AG09319 (cell line): Measurements from ENCODE around the gene TMEM35A.

Experiments used
- DNase-seq: peaks from one replicate; pipeline ENCODE4 v3.0.0-alpha.2; 2010; ENCODE audit warnings: low read depth; ENCODE audit errors: extremely low read depth
- CTCF ChIP-seq: IDR thresholded peaks from 2 replicates; pipeline ENCODE4 v1.5.1; 2011; ENCODE audit warnings: low read depth, mild to moderate bottlenecking, inconsistent platforms, low read length, moderate library complexity

Gene TMEM35A

GRCh38 chrX:101057093-101057714 is 21.5 kb upstream of the TMEM35A start:
- no peak for DNase-seq
- TF ChIP-seq CTCF: no peak

- DNase-seq: no peak
- no peak for TF ChIP-seq CTCF
Observed at GRCh38 chrX:101062176-101062575, 16.5 kb upstream of the TMEM35A start.

- no peak for DNase-seq
- no peak for TF ChIP-seq CTCF
Observed at GRCh38 chrX:101071582-101071981, 7.1 kb upstream of the TMEM35A start.

GRCh38 chrX:101079736-101080270 is 1.1 kb downstream of the TMEM35A start:
- no peak for DNase-seq
- no peak for TF ChIP-seq CTCF

GRCh38 chrX:101080326-101081124 is 1.8 kb downstream of the TMEM35A start:
- TF ChIP-seq CTCF: no peak
- DNase-seq: no peak

- TF ChIP-seq CTCF: no peak
- DNase-seq: no peak
Observed at GRCh38 chrX:101081231-101081630, 2.6 kb downstream of the TMEM35A start.

- DNase-seq: no peak
- no peak for TF ChIP-seq CTCF
Observed at GRCh38 chrX:101091817-101092216, 13.1 kb downstream of the TMEM35A start.
